Iris pigment epithelial cell (primary cell): ENCODE measurements around the gene TVP23A.
A peak's percentile ranks its signal among the peaks of the same experiment; 100 is the strongest.
"Not testable (repeated sequence)": the region's sequence is repeated elsewhere in the genome, so short reads cannot be mapped to it uniquely, and the experiment has no call there.

Source experiments
- DNase-seq: peaks from one replicate; pipeline ENCODE4 v3.0.0-alpha.2; 2011; ENCODE audit warnings: low read depth

Gene TVP23A

DNA sequence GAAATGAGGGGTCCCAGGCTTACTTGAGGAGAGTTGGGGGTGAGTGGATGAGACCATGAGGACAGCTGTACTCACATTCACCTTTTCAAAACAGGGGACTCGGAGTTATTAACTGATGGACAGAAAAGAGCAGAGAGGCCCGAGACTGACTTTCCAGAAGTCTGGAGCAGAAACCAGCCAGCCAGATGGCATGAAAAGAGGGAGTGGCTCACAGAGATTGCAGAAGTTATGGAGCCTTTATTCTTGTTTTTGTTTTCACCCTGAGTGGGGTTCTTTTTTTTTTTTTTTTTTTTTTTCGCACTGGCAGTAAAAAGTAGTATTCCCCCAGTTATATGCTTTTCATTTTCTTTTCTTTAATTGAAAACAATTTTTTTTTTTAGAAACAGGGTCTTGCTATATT lies 18.9 kb downstream of the TVP23A start:
- no peak for DNase-seq

DNA sequence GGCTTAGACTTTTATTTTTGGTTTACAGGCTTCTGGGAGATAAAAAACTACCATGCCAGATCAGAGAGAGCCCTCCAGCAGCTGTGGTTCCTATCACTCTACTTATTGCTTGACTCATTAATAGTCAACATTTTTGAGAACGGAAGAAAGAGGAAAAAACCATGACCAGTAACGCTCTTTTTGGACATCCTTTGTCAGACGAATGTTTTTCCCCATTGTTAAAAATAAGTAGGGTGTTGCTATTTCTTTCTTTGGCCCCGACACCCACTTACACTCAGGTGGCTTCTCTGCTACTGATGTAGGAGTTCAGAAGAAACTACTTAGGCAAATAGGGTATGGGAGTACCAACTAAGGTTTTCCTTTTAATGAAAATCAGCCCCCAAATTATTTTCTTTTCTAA lies 27.5 kb downstream of the TVP23A start:
- no peak for DNase-seq

DNA sequence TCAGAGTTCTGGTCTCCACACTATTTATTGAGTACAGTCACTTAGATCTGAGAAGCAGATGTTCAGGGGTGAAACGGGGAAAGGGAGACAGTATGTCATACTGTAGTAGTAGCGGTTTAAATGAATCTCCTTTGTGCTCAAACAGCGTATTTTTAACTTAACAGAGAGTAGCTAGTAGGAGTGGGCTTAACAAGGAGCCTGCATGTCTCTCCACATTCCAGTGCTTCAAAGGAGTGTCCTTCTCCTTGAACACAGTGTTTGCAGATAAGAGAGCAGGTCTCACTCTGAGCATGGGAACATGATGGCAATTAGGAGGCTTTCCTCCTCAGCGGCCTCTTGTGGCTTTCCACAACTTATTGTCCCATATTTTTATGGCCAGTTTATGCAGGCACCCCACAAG lies 30.0 kb downstream of the TVP23A start:
- DNase-seq, result not testable (repeated sequence)

DNA sequence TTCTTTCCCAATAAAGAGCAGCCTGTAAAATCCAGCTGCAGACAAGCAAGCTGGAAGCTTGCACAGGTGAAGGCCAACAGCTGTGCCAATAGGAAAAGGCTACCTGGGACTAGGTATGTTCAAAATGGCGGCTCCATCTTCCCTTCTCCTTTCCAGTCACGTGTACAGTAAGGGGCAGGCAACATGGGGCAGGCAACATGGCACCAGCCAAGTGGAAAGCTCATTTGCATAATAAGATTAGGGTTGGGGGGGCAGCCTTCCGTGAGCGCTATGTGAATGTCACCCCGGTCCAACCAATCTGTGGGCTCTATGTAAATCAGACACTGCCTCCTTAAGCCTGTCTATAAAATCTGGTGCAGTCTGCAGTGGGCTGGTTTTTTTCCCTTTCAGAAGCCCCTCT lies 31.3 kb downstream of the TVP23A start:
- no peak for DNase-seq

DNA sequence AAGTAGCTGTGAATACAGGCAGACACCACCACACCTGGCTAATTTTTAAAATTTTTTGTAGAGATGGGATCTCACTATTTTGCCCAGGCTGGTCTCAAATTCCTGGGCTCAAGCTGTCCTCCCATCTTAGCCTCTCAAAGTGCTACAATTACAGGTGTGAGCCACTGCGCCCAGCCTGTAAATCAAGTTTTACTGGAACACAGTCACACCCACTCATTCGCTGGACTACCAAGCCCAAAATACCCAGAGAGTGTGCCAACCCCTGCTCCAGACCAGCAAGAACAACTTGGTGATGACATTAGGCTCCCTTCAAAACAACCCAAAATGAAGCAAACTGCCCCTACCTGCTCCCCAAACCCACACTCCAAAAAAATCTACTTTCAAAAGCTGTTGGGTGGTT lies 36.0 kb downstream of the TVP23A start:
- DNase-seq, result no peak

DNA sequence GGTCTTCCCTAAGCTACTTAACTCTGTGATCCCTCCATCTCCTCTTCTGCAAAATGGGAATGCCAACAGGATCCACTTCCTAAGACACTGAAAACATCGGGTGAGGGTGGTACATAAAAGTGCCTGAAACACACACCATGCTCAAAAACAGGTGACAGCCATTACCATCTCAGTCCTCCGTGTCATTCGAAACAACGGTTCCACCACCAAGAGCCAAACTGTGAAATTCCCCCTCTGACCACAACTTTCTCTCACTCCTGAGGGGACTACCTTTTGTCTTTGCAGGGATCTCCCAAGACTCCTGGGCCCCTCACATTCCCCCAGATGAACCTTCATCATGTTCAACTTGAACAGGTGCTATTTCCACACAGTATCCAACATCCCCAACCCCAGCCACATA lies 38.0 kb downstream of the TVP23A start:
- DNase-seq, result no peak

DNA sequence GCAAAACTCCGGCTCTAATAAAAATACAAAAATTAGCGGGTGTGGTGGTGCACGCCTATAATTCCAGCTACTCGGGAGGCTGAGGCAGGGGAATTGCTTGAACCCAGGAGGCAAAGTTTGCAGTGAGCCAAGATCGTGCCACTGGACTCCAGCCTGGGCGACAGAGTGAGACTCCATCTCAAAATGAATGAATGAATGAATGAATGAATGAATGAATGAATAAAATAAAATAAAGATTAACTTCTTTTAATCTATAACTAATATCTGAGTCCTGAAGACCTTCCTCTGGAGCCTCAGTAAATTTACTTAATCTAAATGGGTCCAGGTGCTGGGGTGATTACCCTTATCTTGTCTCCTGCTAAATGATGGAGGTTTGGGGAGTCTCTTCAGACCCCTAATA lies 38.7 kb downstream of the TVP23A start:
- DNase-seq, result not testable (repeated sequence)

DNA sequence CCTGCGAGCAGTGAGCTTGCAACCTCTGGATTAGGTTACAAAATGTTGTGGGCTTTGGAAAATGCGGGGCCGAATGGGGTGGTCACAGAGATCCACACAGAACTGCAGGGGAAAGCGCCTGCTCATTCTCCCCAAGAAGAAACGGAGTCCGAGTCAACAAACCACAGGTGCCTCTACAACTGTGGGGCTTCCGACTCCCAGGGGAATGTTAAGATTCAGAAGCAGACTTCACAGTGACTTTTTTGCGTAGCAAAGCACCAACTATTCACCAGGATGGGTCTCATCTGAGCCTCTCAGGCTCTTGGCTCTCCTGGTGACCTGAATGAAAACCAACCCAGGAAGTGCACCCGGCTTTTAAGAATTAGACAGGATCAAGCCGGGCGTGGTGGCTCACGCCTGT lies 41.2 kb downstream of the TVP23A start:
- no peak for DNase-seq

DNA sequence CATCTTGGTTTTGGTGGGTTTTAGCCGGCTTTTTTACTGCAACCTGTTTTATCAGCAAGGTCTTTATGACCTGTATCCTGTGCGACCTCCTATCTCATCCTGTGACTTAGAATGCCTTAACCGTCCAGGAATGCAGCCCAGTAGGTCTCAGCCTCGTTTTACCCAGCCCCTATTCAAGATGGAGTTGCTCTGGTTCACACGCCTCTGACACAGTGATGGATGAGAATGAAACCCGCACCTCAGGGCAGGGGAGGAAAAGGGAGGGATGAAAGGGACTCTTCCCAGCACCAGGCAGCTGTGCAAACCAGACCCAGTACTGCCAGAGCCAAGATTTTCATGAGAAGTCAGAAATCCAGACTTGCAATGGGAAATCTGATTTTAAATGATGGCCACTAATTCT lies 41.7 kb downstream of the TVP23A start:
- not testable (repeated sequence) for DNase-seq

DNA sequence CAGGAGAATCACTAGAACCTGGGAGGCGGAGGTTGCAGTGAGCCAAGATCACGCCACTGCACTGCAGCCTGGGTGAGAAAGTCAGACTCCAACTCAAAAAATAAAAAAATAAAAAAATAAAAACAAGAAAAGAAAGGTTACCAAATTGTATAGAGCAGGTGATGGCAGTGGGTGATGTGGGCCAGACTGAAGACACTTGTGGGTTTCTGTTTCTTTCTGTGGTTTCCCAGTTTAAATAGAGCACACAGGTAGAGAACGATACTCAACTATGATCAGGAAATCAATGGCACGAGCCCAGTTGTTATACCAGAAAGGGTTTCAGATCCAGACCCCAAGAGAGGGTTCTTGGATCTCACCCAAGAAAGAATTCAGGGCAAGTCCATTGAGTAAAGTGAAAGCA lies 42.3 kb downstream of the TVP23A start:
- DNase-seq, result no peak

DNA sequence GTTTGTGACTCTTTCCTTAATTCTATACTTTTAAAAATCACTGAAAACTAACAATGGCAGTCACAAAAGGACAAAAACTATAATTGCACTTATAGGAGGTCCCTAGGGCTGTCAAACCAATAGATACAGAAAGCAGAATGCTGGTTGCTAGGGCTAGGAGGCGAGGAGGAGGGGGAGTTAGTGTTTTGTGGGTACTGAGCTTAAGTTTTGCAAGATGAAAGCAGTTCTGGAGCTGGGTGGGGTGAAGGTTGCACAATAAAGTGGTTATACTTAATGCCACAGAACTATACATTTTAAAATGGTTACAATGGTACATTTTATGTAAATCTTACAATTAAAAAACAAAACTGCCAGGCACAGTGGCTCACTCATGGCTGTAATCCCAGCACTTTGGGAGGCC lies 47.7 kb downstream of the TVP23A start:
- peak; percentile 43 for DNase-seq

DNA sequence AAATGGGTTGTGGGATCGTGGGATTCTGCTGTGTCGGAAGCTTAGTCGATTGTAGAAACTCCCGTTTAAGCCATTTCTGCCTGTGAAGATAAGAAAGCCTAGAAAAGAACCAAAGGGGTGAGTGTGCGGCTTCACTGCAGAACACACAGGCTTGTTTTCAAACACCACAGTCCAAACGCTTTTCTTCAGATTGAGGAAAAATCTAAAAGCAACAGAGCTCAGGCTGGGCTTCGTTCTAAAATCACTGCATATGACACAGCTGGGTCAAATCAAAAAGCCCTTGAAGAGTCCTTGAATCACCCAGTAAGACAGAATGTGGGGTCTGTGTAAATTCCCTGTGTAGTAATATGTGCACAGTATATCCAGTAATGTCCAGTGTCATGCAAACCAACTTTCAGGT lies 49.2 kb downstream of the TVP23A start:
- DNase-seq, result no peak

DNA sequence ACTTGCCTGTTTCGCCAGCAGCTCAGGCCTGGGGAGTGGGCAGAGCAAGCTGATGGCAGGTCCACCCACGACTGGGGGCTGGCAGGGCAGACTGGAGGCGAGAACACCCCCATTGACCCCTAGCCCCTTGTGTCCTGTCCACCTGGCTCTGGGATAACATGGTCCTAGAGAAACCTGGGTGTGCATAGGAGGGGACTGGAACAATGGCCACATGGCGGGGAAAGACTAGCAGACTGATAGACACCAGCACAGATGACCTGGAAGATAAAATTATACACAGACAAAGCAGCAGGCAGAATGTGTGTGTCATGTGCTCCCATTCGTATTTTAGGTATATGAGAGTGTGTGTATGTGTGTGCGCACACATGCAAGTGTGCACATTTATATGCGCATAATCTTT lies 51.5 kb downstream of the TVP23A start:
- DNase-seq, result no peak

DNA sequence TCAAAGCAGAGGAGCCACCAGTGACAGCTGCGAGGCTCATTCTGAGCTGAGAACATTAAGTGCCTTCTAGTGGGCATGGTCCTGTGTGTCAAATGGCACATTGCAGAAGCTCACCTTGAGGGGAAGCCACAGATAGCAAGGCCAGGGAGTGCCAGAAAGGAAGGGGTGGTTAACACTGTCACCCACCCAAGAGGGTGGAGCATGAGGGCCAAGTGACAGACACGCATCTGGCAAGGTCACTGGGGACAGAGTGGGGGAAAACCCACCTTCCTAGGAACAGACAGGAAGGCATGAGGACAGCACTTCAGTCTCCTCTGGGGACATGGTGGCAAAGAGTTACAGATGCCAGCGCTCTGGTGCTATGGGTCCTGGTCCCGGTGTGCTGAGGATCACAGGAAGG lies 52.8 kb downstream of the TVP23A start:
- DNase-seq, result no peak

DNA sequence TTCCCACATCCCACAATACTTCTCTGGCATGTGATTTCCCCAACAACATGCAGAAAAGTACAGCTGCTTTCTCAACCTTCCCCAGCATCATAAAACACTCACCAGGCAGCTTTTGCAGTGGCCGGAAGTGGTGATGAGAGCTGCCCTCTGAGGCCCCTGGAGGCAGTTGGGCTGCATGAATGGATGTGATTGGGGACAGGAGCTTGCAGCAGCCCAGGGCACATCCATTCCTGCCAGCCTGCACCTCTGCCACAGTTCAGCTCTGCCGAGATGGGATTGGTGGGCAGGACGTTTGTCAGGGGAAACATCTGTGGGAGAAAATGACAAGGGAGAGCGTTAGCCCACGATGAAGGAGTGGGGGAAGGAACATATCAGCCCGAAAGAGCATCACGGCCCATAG lies 55.1 kb downstream of the TVP23A start:
- DNase-seq, result no peak

DNA sequence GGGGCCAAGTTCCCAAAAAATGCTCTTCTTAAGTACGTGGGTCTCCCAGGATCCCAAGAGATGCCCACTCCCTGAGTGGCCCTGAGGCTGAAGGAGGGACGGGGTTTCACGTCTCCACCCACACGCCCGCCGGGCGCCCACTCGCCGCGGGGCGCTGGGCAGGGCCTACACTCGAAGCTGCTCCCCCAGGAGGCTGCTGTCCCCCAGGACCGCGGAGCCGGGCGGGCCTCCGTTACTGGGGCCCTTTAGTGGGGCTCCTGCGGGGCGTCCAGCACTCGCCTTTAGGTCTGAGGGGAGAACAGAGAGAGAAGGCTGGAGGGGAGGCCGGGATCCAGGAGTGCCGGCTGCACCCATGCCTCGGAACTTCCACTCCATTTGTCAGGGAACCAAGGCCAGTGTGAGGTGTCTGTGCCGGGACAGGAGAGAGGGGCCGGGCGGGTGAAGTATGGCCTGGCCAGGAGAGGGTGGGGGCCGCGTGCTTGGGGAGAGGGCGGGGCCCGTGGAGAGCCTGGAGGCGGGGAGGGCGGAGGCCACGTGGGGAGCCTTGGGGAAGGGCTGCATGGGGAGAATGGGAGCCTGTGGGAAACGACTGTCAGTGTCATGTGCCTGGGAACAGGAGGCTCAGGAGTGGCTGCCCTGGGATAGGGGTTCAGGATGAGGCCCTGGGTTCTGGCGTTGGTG lies 56.1 kb downstream of the TVP23A start:
- no peak for DNase-seq

DNA sequence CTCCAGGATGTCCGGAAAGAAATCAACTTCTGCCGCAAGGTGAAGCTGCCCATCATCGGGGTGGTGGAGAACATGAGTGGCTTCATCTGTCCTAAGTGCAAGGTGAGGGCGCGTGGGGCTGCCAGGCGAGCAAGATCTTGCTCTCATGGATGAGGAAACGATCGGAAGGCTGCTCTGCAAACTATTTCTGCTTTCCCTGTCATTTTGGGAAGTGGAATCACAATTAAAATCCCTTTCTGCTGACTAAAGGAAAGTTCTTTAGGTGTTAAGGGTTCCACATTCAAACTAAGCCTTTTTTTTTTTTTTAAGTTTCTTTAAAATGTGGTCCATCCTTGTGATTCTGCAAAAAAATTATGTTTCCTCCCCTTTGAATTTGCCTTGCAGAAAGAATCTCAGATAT lies 57.2 kb downstream of the TVP23A start:
- DNase-seq, result no peak

DNA sequence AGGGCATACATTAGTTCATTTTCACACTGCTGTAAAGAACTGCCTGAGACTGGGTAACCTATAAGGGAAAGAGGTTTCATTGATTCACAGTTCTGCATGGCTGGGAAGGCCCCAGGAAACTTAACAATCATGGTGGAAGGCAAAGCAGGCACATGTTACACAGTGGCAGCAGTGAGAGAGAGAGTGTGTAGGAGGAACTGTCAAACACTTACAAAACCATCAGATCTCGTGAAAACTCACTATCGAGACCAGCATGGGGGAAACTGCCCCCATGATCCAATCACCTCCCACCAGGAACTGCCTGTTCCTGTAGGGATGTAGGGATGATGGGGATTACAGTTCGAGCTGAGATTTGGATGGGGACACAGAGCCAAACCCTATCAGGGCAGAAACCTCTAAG lies 57.7 kb downstream of the TVP23A start:
- no peak for DNase-seq

DNA sequence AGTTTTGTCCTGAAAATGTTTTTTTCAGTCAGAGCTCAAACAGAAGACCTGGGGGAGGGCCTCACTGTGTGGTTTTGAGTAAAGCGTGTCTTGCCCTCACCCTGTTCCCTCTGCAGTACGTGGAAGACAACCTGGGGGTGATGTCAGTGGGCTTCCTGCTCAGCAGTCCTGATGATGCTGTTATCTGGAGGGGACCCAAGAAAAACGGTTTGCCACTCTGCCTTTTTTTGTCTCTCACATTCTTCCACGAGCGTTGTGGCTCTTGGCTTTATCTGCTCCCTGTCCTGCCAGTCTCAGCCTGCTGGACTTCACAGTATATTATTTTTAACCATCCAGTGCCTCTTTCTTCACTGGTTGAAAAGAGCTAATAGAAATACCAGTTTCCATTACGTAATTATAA lies 62.0 kb downstream of the TVP23A start:
- DNase-seq, result peak; percentile 23

DNA sequence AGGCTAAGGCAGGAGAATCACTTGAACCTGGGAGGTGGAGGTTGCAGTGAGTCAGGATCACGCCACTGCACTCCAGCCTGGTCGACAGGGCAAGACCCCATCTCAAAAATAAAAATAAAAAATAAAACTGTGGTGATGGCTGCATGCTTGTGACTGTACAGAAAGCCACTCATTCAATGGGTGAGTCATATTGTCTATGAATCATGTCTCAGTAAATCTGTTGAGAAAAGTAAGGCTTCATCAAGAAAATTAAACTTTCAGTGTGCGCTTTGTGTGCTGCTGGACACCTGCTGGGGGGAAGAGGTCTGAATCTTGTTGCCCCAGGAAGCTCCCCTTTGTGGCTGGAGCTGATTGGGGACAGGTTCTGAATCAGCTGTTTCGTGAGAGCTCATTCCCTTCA lies 63.7 kb downstream of the TVP23A start:
- DNase-seq, result peak; percentile 66

DNA sequence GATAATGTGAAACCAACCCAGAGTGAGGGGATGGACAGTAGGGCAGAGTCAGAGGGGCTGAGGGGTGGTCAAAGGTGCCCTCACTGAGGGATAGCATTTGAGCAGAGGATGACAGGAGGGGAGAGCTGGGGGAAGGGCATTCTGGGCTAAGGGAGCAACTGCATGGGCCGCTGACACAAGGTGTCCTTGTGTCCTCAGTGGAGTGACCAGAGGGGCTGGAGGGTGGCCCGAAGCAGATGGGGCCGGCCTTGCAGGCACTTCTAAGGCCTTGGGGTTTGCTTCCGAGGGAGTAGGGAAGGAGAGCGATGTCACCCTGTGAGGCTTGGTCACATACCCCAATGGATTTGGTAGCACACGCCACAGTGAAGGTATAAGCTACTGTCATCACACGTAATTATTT lies 64.9 kb downstream of the TVP23A start:
- DNase-seq, result no peak

DNA sequence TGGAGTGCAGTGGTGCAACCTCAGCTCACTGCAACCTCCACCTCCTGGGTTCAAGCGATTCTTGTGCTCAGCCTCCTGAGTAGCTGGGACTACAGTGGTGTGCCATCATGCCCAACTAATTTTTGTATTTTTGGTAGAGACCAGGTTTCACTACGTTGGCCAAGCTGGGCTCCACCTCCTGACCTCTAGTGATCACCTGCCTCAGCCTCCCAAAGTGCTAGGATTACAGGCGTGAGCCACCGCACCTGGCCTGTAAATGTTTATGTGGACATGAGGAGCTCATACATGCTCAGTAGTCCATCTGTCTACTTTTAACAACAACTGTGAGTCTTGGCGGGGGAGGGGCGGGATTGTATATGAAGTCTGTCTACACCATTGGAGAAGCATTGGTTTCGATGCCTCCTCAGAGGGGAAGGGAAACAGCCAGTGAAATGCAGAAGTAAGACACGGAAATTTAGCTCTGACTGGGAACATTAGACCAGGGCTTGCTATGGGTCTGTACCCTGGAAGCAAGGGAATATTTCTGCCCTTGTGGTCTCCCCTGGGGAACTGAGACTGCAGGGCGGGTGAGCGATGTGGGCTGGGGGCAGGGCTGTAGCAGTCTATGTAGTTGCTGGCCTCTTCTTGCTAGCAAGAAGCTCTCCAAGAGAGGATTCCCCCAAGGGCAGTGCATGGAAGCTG lies 65.6 kb downstream of the TVP23A start:
- DNase-seq, result no peak

DNA sequence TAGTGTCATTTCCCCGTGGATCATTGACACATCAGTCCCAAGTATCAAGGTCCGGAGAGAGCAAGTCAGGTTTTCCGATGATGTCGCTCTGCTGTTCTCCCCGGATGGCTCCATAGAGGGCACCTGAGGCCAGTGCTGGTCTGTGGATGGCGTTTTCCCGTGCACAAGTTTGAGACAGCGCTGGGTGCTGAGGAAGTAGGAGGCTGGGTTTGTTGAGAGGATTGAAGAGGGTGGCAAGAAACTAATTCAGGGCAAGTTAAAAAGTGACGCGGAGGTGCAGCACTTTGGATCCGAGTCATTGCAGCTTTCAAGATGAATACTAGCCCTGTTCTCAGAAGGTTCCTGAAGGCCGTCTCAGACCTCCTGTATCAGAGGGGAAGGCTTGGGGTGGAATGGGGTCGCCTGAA lies 67.3 kb downstream of the TVP23A start:
- DNase-seq, result no peak

DNA sequence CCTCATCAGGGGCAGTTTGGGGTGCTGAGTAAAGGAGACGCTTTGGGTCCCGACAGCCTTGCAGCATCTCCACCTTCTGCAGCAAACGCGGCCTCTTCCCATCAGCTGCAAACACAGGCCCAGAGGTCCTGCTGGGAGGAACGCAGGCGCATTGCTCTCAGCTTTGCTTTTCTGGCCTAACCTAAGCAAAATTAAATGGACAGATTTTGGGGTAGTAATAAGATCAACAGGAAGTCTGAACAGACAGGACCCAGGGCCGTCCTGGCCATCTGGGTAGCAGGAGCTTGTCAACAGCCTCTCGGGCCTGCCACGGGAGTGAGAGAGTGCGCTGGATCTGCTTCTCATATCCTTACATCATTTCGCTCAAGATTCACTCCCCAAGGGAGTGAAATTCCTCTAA lies 67.8 kb downstream of the TVP23A start:
- DNase-seq, result no peak
